A673 (cell line): ENCODE measurements around the gene FADD.

ENCODE experiments used
- EZH2 ChIP-seq: fragments of 200-600 bp; sonication (generic); IDR thresholded peaks from 2 replicates; pipeline ENCODE4 v1.6.1; 2017; ENCODE audit warnings: borderline replicate concordance, low read depth, mild to moderate bottlenecking, mixed read lengths, antibody characterized with exemption, low read length; ENCODE audit not compliant: poor library complexity, severe bottlenecking
- TF ChIP-seq, protein P1 (sequence below): fragments of 300-800, 200-600 bp; sonication (generic); conservative IDR thresholded peaks from 2 replicates; pipeline ENCODE4 v1.5.1; 2017; ENCODE audit warnings: low read depth, mild to moderate bottlenecking, antibody characterized with exemption, low read length, moderate library complexity, mixed read lengths

- TF ChIP-seq, protein P1, sequence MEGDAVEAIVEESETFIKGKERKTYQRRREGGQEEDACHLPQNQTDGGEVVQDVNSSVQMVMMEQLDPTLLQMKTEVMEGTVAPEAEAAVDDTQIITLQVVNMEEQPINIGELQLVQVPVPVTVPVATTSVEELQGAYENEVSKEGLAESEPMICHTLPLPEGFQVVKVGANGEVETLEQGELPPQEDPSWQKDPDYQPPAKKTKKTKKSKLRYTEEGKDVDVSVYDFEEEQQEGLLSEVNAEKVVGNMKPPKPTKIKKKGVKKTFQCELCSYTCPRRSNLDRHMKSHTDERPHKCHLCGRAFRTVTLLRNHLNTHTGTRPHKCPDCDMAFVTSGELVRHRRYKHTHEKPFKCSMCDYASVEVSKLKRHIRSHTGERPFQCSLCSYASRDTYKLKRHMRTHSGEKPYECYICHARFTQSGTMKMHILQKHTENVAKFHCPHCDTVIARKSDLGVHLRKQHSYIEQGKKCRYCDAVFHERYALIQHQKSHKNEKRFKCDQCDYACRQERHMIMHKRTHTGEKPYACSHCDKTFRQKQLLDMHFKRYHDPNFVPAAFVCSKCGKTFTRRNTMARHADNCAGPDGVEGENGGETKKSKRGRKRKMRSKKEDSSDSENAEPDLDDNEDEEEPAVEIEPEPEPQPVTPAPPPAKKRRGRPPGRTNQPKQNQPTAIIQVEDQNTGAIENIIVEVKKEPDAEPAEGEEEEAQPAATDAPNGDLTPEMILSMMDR: peak; percentile 84
- no peak for TF ChIP-seq EZH2
Observed at GRCh38 chr11:70176940-70177689, 26.0 kb upstream of the FADD start.
